Suprapubic skin (tissue), 4 donors: ENCODE measurements around the gene COG3. TPM values are rescaled to one million over a fixed set of nuclear protein-coding genes. Genes with fewer than 3 reads are reported as not detected.

Source experiments
- DNase-seq, 2 donors: peaks; one replicate each; pipeline ENCODE4 v3.0.0-alpha.2; 2019; ENCODE audit warnings: low spot score in 2 of 2
- H3K27ac ChIP-seq: fragments of 200-600 bp; sonication (generic); one replicate; pipeline ENCODE4 v1.5.1; 2019
- H3K27me3 ChIP-seq: fragments of 200-600 bp; sonication (generic); one replicate; pipeline ENCODE4 v1.5.1; 2019
- H3K36me3 ChIP-seq: fragments of 200-600 bp; sonication (generic); one replicate; pipeline ENCODE4 v1.5.1; 2019
- H3K4me1 ChIP-seq: fragments of 200-600 bp; sonication (generic); one replicate; pipeline ENCODE4 v1.5.1; 2019
- H3K4me3 ChIP-seq: fragments of 200-600 bp; sonication (generic); one replicate; pipeline ENCODE4 v1.5.1; 2019; ENCODE audit warnings: mild to moderate bottlenecking
- H3K9me3 ChIP-seq: fragments of 200-600 bp; sonication (generic); one replicate; pipeline ENCODE4 v1.5.1; 2019
- EP300 ChIP-seq: sonication (generic); formaldehyde crosslinking; IDR thresholded peaks from one replicate; pipeline ENCODE4 v1.6.1; 2017; ENCODE audit warnings: antibody characterized with exemption
- POLR2A ChIP-seq, 2 donors: fragments of 450-650 bp; IDR thresholded peaks; one replicate each; pipeline ENCODE4 v1.6.1; 2017; ENCODE audit warnings: antibody characterized with exemption in 2 of 2, mild to moderate bottlenecking in 2 of 2, moderate library complexity in 2 of 2
- POLR2AphosphoS5 ChIP-seq, 3 donors: sonication (generic); formaldehyde crosslinking; IDR thresholded peaks; one replicate each; pipeline ENCODE4 v1.6.1; 2017; ENCODE audit warnings: antibody characterized with exemption in 3 of 3
- WGBS: methylation state at CpG from one replicate; pipeline ENCODE4 v1.1.5; 2018; 5-methylcytosine and 5-hydroxymethylcytosine counted together
- total RNA-seq, 4 donors: library from RNA; depleted of rRNA; stranded (reverse); fragments of >200 nt; gene quantifications; one replicate each; pipeline ENCODE4 v1.1.0, GENCODE V29; 2016
- TF ChIP-seq, protein P1 (sequence below), 2 donors: fragments of 200-600 bp in 1 of 2; fragments of 450-650 bp in 1 of 2; sonication (generic) in 1 of 2; IDR thresholded peaks; one replicate each; pipeline ENCODE4 v1.5.1; 2016 to 2019; ENCODE audit warnings: antibody characterized with exemption in 2 of 2, mild to moderate bottlenecking in 1 of 2, moderate library complexity in 1 of 2

The COG3 gene
- total RNA-seq, 4 donors from 2014 or later = 23.8 to 70.5 (median 31.7) TPM

DNA sequence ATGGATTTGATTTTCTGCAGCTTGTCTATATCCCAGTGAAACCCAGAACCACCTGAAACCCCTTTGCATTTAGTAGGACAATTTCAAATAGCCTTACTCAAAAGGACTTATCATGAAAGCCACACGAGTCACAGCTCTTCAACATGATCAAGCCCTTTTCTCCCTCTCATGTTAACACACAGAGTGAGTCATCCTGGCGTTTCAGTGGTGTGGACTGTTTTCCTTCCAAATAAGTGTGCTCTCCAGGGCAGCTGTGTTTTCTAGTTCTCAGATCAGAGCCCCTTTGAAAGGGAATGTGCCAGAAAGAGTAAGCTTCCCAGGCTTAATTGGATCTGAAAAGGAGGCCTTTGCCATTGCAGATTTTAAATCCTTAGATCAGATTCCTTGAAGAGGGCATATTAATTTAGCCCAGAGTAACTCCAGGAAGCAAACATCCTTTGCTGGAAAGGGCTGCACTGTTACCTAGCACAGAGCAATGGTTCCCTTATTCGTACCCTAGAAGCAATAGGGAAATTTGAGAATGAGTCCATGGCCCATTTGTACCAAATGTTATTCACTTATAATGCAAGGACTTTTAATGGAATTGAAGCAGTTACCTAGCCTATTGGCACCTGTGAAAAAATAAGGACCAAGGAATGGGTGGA, 99.5 kb downstream of the COG3 start:
- no peak for DNase-seq
- TF ChIP-seq, protein P1, sequence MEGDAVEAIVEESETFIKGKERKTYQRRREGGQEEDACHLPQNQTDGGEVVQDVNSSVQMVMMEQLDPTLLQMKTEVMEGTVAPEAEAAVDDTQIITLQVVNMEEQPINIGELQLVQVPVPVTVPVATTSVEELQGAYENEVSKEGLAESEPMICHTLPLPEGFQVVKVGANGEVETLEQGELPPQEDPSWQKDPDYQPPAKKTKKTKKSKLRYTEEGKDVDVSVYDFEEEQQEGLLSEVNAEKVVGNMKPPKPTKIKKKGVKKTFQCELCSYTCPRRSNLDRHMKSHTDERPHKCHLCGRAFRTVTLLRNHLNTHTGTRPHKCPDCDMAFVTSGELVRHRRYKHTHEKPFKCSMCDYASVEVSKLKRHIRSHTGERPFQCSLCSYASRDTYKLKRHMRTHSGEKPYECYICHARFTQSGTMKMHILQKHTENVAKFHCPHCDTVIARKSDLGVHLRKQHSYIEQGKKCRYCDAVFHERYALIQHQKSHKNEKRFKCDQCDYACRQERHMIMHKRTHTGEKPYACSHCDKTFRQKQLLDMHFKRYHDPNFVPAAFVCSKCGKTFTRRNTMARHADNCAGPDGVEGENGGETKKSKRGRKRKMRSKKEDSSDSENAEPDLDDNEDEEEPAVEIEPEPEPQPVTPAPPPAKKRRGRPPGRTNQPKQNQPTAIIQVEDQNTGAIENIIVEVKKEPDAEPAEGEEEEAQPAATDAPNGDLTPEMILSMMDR (IDR thresholded peaks at IDR 0.05) = no peak
- TF ChIP-seq EP300 (no peak), POLR2A (IDR thresholded peaks at IDR 0.05) (no peak), POLR2AphosphoS5 (IDR thresholded peaks at IDR 0.05) (no peak)
- Histone ChIP-seq H3K4me1 (no peaks in the 10 kb centered on the region), H3K27me3 (no peaks in the 10 kb centered on the region), H3K4me3 (no peak overlapping the region), H3K36me3 (no peaks in the 10 kb centered on the region), H3K9me3 (no peaks in the 10 kb centered on the region), H3K27ac (no peak overlapping the region)
- WGBS = 30% methylated on average over 3 of the region's 3 CpGs

DNA sequence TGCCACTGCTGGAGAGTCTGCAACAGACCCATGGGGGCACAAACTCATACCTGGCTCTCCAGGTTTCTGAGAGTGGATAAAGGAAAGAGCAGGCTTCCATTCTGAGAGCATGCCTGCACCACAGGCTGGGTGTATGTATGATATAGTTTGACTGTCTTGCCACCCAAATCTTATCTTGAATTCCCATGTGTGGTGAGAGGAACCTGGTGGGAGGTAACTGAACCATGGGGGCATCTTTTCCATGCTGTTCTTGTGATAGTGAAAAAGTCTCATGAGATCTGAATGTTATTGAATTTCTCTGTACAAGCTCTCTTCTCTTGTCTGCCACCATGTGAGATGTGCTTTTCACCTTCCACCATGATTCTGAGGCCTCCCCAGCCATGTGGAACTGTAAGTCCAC, 100.6 kb downstream of the COG3 start:
- TF ChIP-seq, protein P1 (IDR thresholded peaks at IDR 0.05) = no peak
- TF ChIP-seq EP300 (no peak), POLR2A (IDR thresholded peaks at IDR 0.05) (no peak), POLR2AphosphoS5 (IDR thresholded peaks at IDR 0.05) (no peak)
- no peak overlapping the region for H3K27ac ChIP-seq
- no peak overlapping the region for H3K4me3 ChIP-seq
- H3K9me3 ChIP-seq = no peaks in the 10 kb centered on the region
- DNase-seq = no peak
- H3K36me3 ChIP-seq = no peaks in the 10 kb centered on the region
- peaks cover under 1% of the 10 kb centered on the region for H3K27me3 ChIP-seq
- no peaks in the 10 kb centered on the region for H3K4me1 ChIP-seq

DNA sequence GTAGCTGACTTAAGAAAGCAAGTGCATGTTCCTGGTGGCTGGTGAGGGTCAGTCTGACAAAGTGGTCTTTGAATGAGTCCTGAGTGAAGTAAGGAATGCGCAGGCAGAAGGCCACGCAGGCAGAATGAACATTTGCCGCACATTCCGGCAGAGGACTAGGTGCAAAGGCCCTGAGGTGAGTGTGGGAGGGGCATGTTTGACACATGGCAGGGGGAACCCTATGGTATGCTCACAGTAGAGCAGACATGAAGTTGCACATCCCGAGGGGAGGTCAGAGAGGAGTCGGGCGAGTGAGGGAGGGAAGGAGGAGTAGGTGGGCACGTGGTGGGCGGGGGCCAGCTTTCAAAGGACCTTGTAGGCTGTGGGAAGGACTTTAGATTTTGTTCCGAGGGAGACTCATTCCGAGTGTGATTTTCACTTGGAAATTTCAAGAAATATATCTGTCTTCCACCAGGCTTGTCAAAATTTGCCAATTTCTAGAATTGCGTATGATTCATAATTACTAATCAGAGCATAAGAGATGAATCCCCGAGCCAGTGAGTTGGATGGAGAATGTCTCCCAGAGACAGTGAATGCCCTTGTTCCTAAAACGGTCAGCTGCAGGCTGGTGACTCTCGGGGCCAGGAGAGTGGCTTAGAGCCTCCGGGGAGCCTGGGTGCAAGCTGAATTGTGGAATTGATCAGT, 110.5 kb downstream of the COG3 start:
- no peak overlapping the region for H3K27ac ChIP-seq
- no peaks in the 10 kb centered on the region for H3K36me3 ChIP-seq
- 81% methylated on average over 14 of the region's 16 CpGs for WGBS
- DNase-seq = no peak
- peaks cover 18% of the 10 kb centered on the region for H3K27me3 ChIP-seq
- TF ChIP-seq EP300 (no peak), POLR2AphosphoS5 (IDR thresholded peaks at IDR 0.05) (no peak), POLR2A (IDR thresholded peaks at IDR 0.05) (no peak)
- TF ChIP-seq, protein P1 (IDR thresholded peaks at IDR 0.05) = no peak
- no peak overlapping the region for H3K4me3 ChIP-seq
- no peaks in the 10 kb centered on the region for H3K9me3 ChIP-seq
- no peaks in the 10 kb centered on the region for H3K4me1 ChIP-seq

DNA sequence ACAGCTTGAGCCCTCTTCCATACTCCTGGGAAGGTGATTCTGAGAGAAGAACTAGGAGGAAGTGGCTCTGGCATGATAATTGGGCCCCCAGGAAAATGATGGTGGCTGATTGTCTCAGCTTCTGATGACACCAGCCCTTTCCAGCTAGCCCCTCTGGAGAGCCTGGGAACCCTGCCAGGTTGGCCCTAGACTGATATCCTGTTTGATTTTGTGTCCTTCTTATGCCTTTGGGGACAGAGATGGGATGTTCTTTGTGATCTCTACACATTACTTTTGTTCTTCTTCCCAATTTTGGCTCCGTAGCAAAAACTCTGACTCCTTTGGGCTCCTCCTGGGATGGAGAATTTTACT, 111.1 kb downstream of the COG3 start:
- TF ChIP-seq, protein P1 (IDR thresholded peaks at IDR 0.05) = no peak
- no peak for TF ChIP-seq EP300
- no peak for TF ChIP-seq POLR2A (IDR thresholded peaks at IDR 0.05)
- Histone ChIP-seq H3K4me3 (no peak overlapping the region), H3K4me1 (no peaks in the 10 kb centered on the region), H3K9me3 (no peaks in the 10 kb centered on the region), H3K27me3 (peaks cover 14% of the 10 kb centered on the region), H3K36me3 (no peaks in the 10 kb centered on the region), H3K27ac (no peak overlapping the region)
- DNase-seq = no peak
- WGBS = 68% methylated on average over 1 of the region's 1 CpG

DNA sequence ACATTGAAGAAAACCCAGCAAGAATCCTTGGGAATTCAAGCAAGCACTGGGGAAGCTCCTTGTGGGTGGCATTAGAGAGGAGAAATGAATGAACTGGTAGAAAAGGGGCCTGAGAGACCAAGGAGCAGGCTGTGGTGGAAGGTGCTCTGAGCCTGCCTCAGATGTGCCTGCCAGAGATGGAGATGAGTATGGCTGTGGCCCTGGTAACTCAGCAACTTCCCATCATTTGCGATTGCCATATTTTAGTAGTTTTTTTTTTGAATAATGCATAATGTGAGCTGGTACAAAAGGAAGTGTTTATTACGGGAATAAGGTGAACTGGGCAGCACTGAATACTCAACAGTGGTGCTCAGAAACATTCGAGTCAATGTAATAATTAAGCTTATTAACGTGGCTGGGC, 111.7 kb downstream of the COG3 start:
- H3K4me1 ChIP-seq = no peaks in the 10 kb centered on the region
- DNase-seq = no peak
- H3K27me3 ChIP-seq = peaks cover 10% of the 10 kb centered on the region
- H3K27ac ChIP-seq = no peak overlapping the region
- no peak overlapping the region for H3K4me3 ChIP-seq
- TF ChIP-seq EP300 (no peak), POLR2A (IDR thresholded peaks at IDR 0.05) (no peak), POLR2AphosphoS5 (IDR thresholded peaks at IDR 0.05) (no peak)
- TF ChIP-seq, protein P1 (IDR thresholded peaks at IDR 0.05) = no peak
- WGBS = 85% methylated on average over 4 of the region's 4 CpGs
- H3K36me3 ChIP-seq = no peaks in the 10 kb centered on the region
- no peaks in the 10 kb centered on the region for H3K9me3 ChIP-seq
